H1 (cell line): ENCODE measurements around the gene GPA33. TPM values are rescaled to one million over a fixed set of nuclear protein-coding genes. Genes with fewer than 3 reads are reported as not detected.

Experiments used
- CTCF ChIA-PET: fragments of 300-600 bp; sonication (Branson Sonifier 250); formaldehyde crosslinking; loops from one replicate; lab custom pipeline; 2021; ENCODE audit not compliant: partially characterized antibody; lab: Charles Lee
- POLR2A ChIA-PET: fragments of 300-600 bp; sonication (Branson Sonifier 250); formaldehyde crosslinking; loops from one replicate; lab custom pipeline; 2021; ENCODE audit warnings: inconsistent platforms; ENCODE audit not compliant: partially characterized antibody; lab: Charles Lee
- DNase-seq, 2 experiments: peaks; one replicate each; pipeline versions ENCODE4 v3.0.0 to v3.0.0-alpha.2; 2010 to 2022; ENCODE audit warnings: low spot score in 2 of 2, low read depth in 1 of 2, mixed read lengths in 1 of 2
- FAIRE-seq: peaks from 2 replicates; lab custom pipeline; 2011; peaks lifted over from hg19 to GRCh38; lab: Jason Lieb, UNC
- H2AFZ ChIP-seq: 2 replicates; pipeline ENCODE4 v1.8.1; 2012; ENCODE audit warnings: low read length, inconsistent platforms
- H2AK5ac ChIP-seq: 2 replicates; pipeline ENCODE4 v1.6.1; 2013; ENCODE audit warnings: low read depth, low read length
- H2BK120ac ChIP-seq: replicated peaks from 2 replicates; pipeline ENCODE3; 2013; ENCODE audit warnings: low read depth, low read length, inconsistent platforms
- H2BK12ac ChIP-seq: 2 replicates; pipeline ENCODE4 v1.6.1; 2013; ENCODE audit warnings: low read depth, low read length
- H2BK15ac ChIP-seq: 2 replicates; pipeline ENCODE4 v1.6.1; 2013; ENCODE audit warnings: low read length
- H2BK20ac ChIP-seq: 2 replicates; pipeline ENCODE4 v1.6.1; 2013; ENCODE audit warnings: low read length
- H2BK5ac ChIP-seq: 2 replicates; pipeline ENCODE4 v1.6.1; 2013; ENCODE audit warnings: low read depth, low read length
- H3K14ac ChIP-seq: 2 replicates; pipeline ENCODE4 v1.6.1; 2013; ENCODE audit warnings: inconsistent platforms; ENCODE audit not compliant: insufficient read length
- H3K18ac ChIP-seq: 2 replicates; pipeline ENCODE4 v1.6.1; 2013; ENCODE audit warnings: low read length; ENCODE audit errors: extremely low read depth
- H3K23ac ChIP-seq: 2 replicates; pipeline ENCODE4 v1.6.1; 2013; ENCODE audit warnings: inconsistent platforms; ENCODE audit not compliant: insufficient read length
- H3K23me2 ChIP-seq: 2 replicates; pipeline ENCODE4 v1.6.1; 2013; ENCODE audit warnings: low read depth, low read length
- H3K27ac ChIP-seq: 2 replicates; pipeline ENCODE4 v1.6.1; 2011; ENCODE audit warnings: low read depth, low read length, inconsistent platforms
- H3K27me3 ChIP-seq, 4 experiments: replicated peaks in 1 of 4; 1 replicate in 1 of 4; 2 replicates in 3 of 4; pipeline versions ENCODE4 v1.6.1 to v1.8.1; 2011 to 2013; ENCODE audit warnings: low read length in 3 of 4, mild to moderate bottlenecking in 3 of 4, inconsistent platforms in 2 of 4, mixed read lengths in 2 of 4, moderate library complexity in 1 of 4; ENCODE audit not compliant: control insufficient read depth in 3 of 4, insufficient read depth in 3 of 4; ENCODE audit errors: extremely low read depth in 1 of 4
- H3K36me3 ChIP-seq, 4 experiments: 2 replicates each; pipeline versions ENCODE4 v1.6.1 to v1.8.1; 2011 to 2013; ENCODE audit warnings: mild to moderate bottlenecking in 4 of 4, low read length in 3 of 4, moderate library complexity in 2 of 4, control low read depth in 1 of 4, inconsistent platforms in 1 of 4; ENCODE audit not compliant: insufficient read depth in 4 of 4, control insufficient read depth in 2 of 4
- H3K4ac ChIP-seq: replicated peaks from 2 replicates; pipeline ENCODE3; 2013; ENCODE audit warnings: low read length, low read depth, mixed read lengths, inconsistent platforms; ENCODE audit not compliant: insufficient read length
- H3K4me1 ChIP-seq, 4 experiments: replicated peaks in 1 of 4; 1 replicate in 1 of 4; 2 replicates in 3 of 4; pipeline versions ENCODE4 v1.6.1 to v1.8.1; 2011 to 2013; ENCODE audit warnings: low read length in 3 of 4, inconsistent platforms in 2 of 4, mixed read lengths in 1 of 4; ENCODE audit not compliant: insufficient read depth in 4 of 4, control insufficient read depth in 3 of 4
- H3K4me2 ChIP-seq, 2 experiments: 2 replicates each; pipeline versions ENCODE4 v1.6.1 to v1.8.1; 2011 to 2013; ENCODE audit warnings: low read depth in 2 of 2, low read length in 2 of 2, control low read depth in 1 of 2, inconsistent platforms in 1 of 2, mild to moderate bottlenecking in 1 of 2; ENCODE audit not compliant: insufficient read depth in 1 of 2
- H3K4me3 ChIP-seq, 4 experiments: fragments of 200-600, 300-600 bp in 1 of 4; sonication (generic), shearing (Covaris generic), sonication (Bioruptor Twin) in 1 of 4; 2 replicates each; pipeline versions ENCODE4 v1.5.1 to v1.8.1; 2011 to 2016; ENCODE audit warnings: low read length in 4 of 4, low read depth in 3 of 4, control low read depth in 2 of 4, inconsistent platforms in 2 of 4, mild to moderate bottlenecking in 2 of 4, mixed read lengths in 1 of 4, moderate library complexity in 1 of 4; ENCODE audit not compliant: insufficient read depth in 2 of 4; ENCODE audit errors: extremely low read depth in 1 of 4
- H3K56ac ChIP-seq: replicated peaks from 2 replicates; pipeline ENCODE3; 2013; ENCODE audit warnings: low read depth, mild to moderate bottlenecking, mixed read lengths, low read length, inconsistent platforms; ENCODE audit not compliant: insufficient read length
- H3K79me1 ChIP-seq: 2 replicates; pipeline ENCODE4 v1.6.1; 2013; ENCODE audit warnings: low read depth, low read length, control low read depth
- H3K79me2 ChIP-seq, 2 experiments: 2 replicates each; pipeline versions ENCODE4 v1.6.1 to v1.8.1; 2012 to 2013; ENCODE audit warnings: low read length in 2 of 2, mild to moderate bottlenecking in 2 of 2, inconsistent platforms in 1 of 2; ENCODE audit not compliant: insufficient read depth in 2 of 2, control insufficient read depth in 1 of 2
- H3K9ac ChIP-seq, 4 experiments: replicated peaks in 1 of 4; 1 replicate in 1 of 4; 2 replicates in 3 of 4; pipeline versions ENCODE4 v1.6.1 to v1.8.1; 2011 to 2013; ENCODE audit warnings: low read depth in 3 of 4, low read length in 3 of 4, control low read depth in 2 of 4, mild to moderate bottlenecking in 2 of 4, moderate library complexity in 2 of 4, inconsistent platforms in 1 of 4; ENCODE audit errors: extremely low read depth in 1 of 4
- H3K9me3 ChIP-seq, 2 experiments: 2 replicates each; pipeline versions ENCODE4 v1.6.1 to v1.8.1; 2012 to 2013; ENCODE audit warnings: mild to moderate bottlenecking in 2 of 2, moderate library complexity in 2 of 2, control low read depth in 1 of 2, inconsistent platforms in 1 of 2, low read depth in 1 of 2, low read length in 1 of 2, mixed read lengths in 1 of 2; ENCODE audit not compliant: insufficient read depth in 2 of 2
- H4K20me1 ChIP-seq, 2 experiments: replicated peaks in 1 of 2; 2 replicates each; pipeline versions ENCODE3 to v1.8.1; 2011 to 2013; ENCODE audit warnings: inconsistent platforms in 2 of 2, low read length in 2 of 2, mild to moderate bottlenecking in 1 of 2; ENCODE audit not compliant: insufficient read depth in 2 of 2, control insufficient read depth in 1 of 2
- H4K5ac ChIP-seq: 2 replicates; pipeline ENCODE4 v1.6.1; 2013; ENCODE audit warnings: low read length, low read depth, mixed read lengths, inconsistent platforms; ENCODE audit not compliant: insufficient read length
- H4K8ac ChIP-seq: 2 replicates; pipeline ENCODE4 v1.8.0; 2013; ENCODE audit warnings: mild to moderate bottlenecking, moderate library complexity, low read length, inconsistent platforms; ENCODE audit not compliant: insufficient read depth; ENCODE audit errors: extremely low read depth
- H4K91ac ChIP-seq: replicated peaks from 2 replicates; pipeline ENCODE3; 2013; ENCODE audit warnings: low read length, mixed read lengths, inconsistent platforms; ENCODE audit not compliant: insufficient read length
- BRCA1 ChIP-seq: IDR thresholded peaks from 2 replicates; pipeline ENCODE4 v1.6.1; 2012; ENCODE audit warnings: low read depth, low read length, improper control_type of control experiment
- CBX5 ChIP-seq: fragments of 300-800, 300-1000 bp; sonication (generic); IDR thresholded peaks from 2 replicates; pipeline ENCODE4 v1.7.1; 2016; ENCODE audit warnings: antibody characterized with exemption, low read length, low read depth
- CEBPB ChIP-seq: IDR thresholded peaks from 2 replicates; pipeline ENCODE4 v1.6.1; 2012; ENCODE audit warnings: low read depth, low read length
- RAD21 ChIP-seq, 2 experiments: IDR thresholded peaks in 1 of 2; conservative IDR thresholded peaks in 1 of 2; 2 replicates each; pipeline ENCODE4 v1.6.1; 2011; ENCODE audit warnings: low read depth in 2 of 2, low read length in 2 of 2, improper control_type of control experiment in 1 of 2, inconsistent platforms in 1 of 2, mild to moderate bottlenecking in 1 of 2, moderate library complexity in 1 of 2
- WGBS, 2 experiments: shearing (Covaris generic) in 1 of 2; methylation state at CpG; one replicate each; pipeline versions ENCODE4 v1.1.6 to v1.1.7; 2013 to 2015; ENCODE audit warnings: low lambda C conversion rate in 2 of 2, mixed read lengths in 2 of 2, inconsistent platforms in 1 of 2, low coverage in 1 of 2, missing lambda C conversion rate in 1 of 2; ENCODE audit not compliant: insufficient replicate concordance in 2 of 2, insufficient coverage in 1 of 2, insufficient read length in 1 of 2; ENCODE audit errors: extremely low coverage in 1 of 2, missing lambda C conversion rate in 1 of 2; 5-methylcytosine and 5-hydroxymethylcytosine counted together
- polyA plus RNA-seq, 7 experiments: library from polyadenylated mRNA; depleted of rRNA in 3 of 7; stranded (reverse) in 5 of 7; unstranded in 2 of 7; fragments of >200 nt in 5 of 7; fragments of 200-250 nt in 2 of 7; gene quantifications; 1 replicate in 5 of 7; 2 replicates in 1 of 7; 4 replicates in 1 of 7; pipeline versions ENCODE4 v1.2.1 to v1.2.3, GENCODE V29; 2011 to 2013; ENCODE audit warnings: missing spikeins in 2 of 7, mixed read lengths in 2 of 7
- total RNA-seq: library from RNA; stranded (reverse); fragmentation: NEBNext Ultra II Directional; extraction: Animal tissue kit (Norgen Biotek cat#: 25700); gene quantifications from 2 replicates; pipeline ENCODE4 v1.2.1, GENCODE V29; 2021

The GPA33 gene
- total and polyA plus RNA-seq, 2 of the 8 experiments (the other 6 are each of a cell fraction or from before 2014, with no cell fraction given), result 0.19 to 0.67 TPM

DNA sequence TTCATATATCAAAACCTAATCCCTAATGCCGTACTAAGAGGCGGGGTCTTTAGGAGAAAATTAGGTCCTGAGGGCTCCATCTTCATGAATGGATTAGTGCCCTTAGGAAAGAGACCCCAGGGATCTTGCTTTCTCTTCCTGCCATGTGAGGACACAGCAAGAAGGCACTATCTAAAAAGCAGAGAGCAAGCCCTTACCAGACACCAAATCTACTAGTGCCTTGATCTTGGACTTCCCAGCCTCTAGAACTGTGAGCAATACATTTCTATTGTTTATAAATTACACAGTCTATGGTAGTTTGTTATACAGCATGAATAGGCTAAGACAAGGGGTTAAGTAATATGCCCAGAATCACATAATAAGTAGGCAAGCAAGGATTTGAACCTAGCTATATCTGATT lies 46.6 kb upstream of the GPA33 start:
- Histone ChIP-seq H4K91ac (peak overlapping the region; percentile 42), H4K8ac (no peak overlapping the region), H3K4me1 (peaks cover 2 to 18% (median 11%) of the 10 kb centered on the region in 4 experiments; a peak in 5 of 7 replicates), H3K23ac (no peak overlapping the region), H3K14ac (no peak overlapping the region), H3K9ac (no peak overlapping the region), H3K4me3 (no peak overlapping the region), H4K20me1 (no peaks in the 10 kb centered on the region), H3K4me2 (no peak overlapping the region), H3K23me2 (no peaks in the 10 kb centered on the region), H2BK12ac (no peak overlapping the region), H3K36me3 (no peaks in the 10 kb centered on the region), H2BK5ac (no peak overlapping the region), H3K4ac (no peak overlapping the region), H4K5ac (no peak overlapping the region), H3K27ac (no peak overlapping the region), H3K27me3 (no peaks in the 10 kb centered on the region), H3K79me2 (no peaks in the 10 kb centered on the region)
- DNase-seq (no peak), FAIRE-seq (no peak)
- CTCF ChIA-PET, result interaction anchor here (0.9 to 9.3 kb wide), 8 partner anchors 11 to 78 kb away, joined by 3 to 81 read pairs (median 5); no protein-coding TSS in a partner anchor
- WGBS, 2 experiments, result 49% methylated on average over 2 of the region's 2 CpGs; no CpG with 5 or more reads in 1 of the 2 experiments
- POLR2A ChIA-PET, result interaction anchor here (0.9 to 3.9 kb wide), 6 partner anchors 11 to 83 kb away, joined by 3 to 20 read pairs (median 8); partner anchors contain the start of gene POU2F1
- TF ChIP-seq BRCA1 (no peak), RAD21 (IDR thresholded peaks at IDR 0.05 in 1 of 2, conservative IDR thresholded peaks at IDR 0.05 in 1 of 2; ENCODE audit: low read depth in 2 of 2, low read length in 2 of 2) (no peak), CEBPB (no peak), CBX5 (no peak)
- TF ChIP-seq, all 59 proteins: peak for 0
- Histone ChIP-seq H3K79me1 (no peaks in the 10 kb centered on the region), H2BK120ac (no peak overlapping the region), H2BK20ac (no peak overlapping the region), H2BK15ac (no peak overlapping the region), H3K9me3 (no peaks in the 10 kb centered on the region), H2AK5ac (no peak overlapping the region), H3K18ac (no peak overlapping the region), H2AFZ (no peak overlapping the region), H3K56ac (no peak overlapping the region)
